Lung (tissue), 12 donors: ENCODE measurements around the gene TBX6. TPM values are rescaled to one million over a fixed set of nuclear protein-coding genes. Genes with fewer than 3 reads are reported as not detected.

Source experiments
- ATAC-seq: fragments of 200-7000 bp; cut with Tn5 transposase; one replicate; pipeline ENCODE4 v1.9.1; 2020; ENCODE audit warnings: moderate number of reproducible peaks; ENCODE audit not compliant: insufficient read depth, low FRiP score
- DNase-seq, 3 donors: peaks; one replicate each; pipeline ENCODE4 v3.0.0-alpha.2; 2013 to 2017
- H3K27ac ChIP-seq, 2 donors: one replicate each; pipeline ENCODE4 v1.5.1; 2013; ENCODE audit warnings: mild to moderate bottlenecking in 2 of 2, moderate library complexity in 2 of 2, control low read depth in 1 of 2, inconsistent platforms in 1 of 2, low read depth in 1 of 2, low read length in 1 of 2
- H3K27me3 ChIP-seq, 3 donors: one replicate each; pipeline ENCODE4 v1.5.1; 2013; ENCODE audit warnings: low read length in 2 of 3; ENCODE audit not compliant: control insufficient read depth in 3 of 3, insufficient read depth in 3 of 3
- H3K36me3 ChIP-seq, 4 donors: one replicate each; pipeline ENCODE4 v1.5.1; 2013; ENCODE audit warnings: low read length in 4 of 4, mild to moderate bottlenecking in 1 of 4, moderate library complexity in 1 of 4; ENCODE audit not compliant: control insufficient read depth in 4 of 4, insufficient read depth in 4 of 4
- H3K4me1 ChIP-seq, 5 donors: one replicate each; pipeline ENCODE4 v1.5.1; 2013; ENCODE audit warnings: low read length in 5 of 5, mild to moderate bottlenecking in 2 of 5, moderate library complexity in 1 of 5; ENCODE audit not compliant: control insufficient read depth in 5 of 5, insufficient read depth in 5 of 5
- H3K4me3 ChIP-seq: one replicate; pipeline ENCODE4 v1.5.1; 2013; ENCODE audit warnings: mild to moderate bottlenecking, control low read depth, moderate library complexity
- H3K9ac ChIP-seq, 2 donors: one replicate each; pipeline ENCODE4 v1.5.1; 2013; ENCODE audit warnings: low read length in 2 of 2, control low read depth in 1 of 2; ENCODE audit not compliant: insufficient read depth in 1 of 2
- H3K9me3 ChIP-seq, 4 donors: one replicate each; pipeline ENCODE4 v1.5.1; 2013; ENCODE audit warnings: low read length in 3 of 4, mild to moderate bottlenecking in 1 of 4, moderate library complexity in 1 of 4; ENCODE audit not compliant: control insufficient read depth in 4 of 4, insufficient read depth in 3 of 4
- WGBS, 2 donors: extraction: QIAGEN DNeasy Blood & Tissue Kit; methylation state at CpG; one replicate each; pipeline ENCODE4 v1.1.7; 2013; 5-methylcytosine and 5-hydroxymethylcytosine counted together
- polyA plus RNA-seq, 2 donors: library from polyadenylated mRNA; stranded (reverse); fragments of 200-250 nt; gene quantifications; one replicate each; pipeline ENCODE4 v1.2.1, GENCODE V29; 2013
- total RNA-seq, 2 donors: library from RNA; depleted of rRNA in 1 of 2; stranded (reverse); fragments of >200 nt in 1 of 2; gene quantifications; one replicate each; pipeline ENCODE4 v1.2.1, GENCODE V29; 2014 to 2021
- TF ChIP-seq, protein P1 (sequence below): IDR thresholded peaks from 2 replicates; pipeline ENCODE4 v1.5.1; 2012; ENCODE audit warnings: mild to moderate bottlenecking; ENCODE audit errors: control extremely low read depth, extremely low read depth
- donor health status: control.
- donor health status: control.
- donor health status: Bipolar disorder and iron deficiency.
- donor health status: healthy.
- donor health status: DM: yes; HTN: yes; CAD: no.

TBX6 gene
- total and polyA plus RNA-seq, 4 donors = 0.60 to 1.7 (median 1.3) TPM

DNA sequence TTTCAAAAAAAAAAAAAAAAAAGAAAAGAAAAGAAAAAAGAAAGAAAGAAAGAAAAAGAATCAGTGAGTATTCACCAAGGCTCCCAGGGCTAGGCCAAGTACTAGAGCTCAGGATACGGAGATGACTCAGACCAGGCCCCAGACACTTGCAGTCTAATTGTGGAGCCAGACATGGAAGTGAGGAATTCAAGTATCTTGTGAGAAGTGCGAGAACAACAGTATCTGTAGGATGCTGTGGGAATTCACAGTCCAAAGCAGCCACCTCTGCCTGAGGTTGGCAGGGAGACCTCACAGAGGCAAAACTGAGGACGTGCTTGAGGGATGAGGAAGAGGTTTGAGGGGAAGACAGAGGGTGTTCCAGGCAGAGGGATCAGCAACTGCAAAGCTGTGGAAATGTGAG lies 40.2 kb downstream of the TBX6 start:
- Histone ChIP-seq H3K27ac (no peak overlapping the region), H3K4me1 (peaks cover 0 to 11% (median 3%) of the 10 kb centered on the region in 5 donors), H3K9ac (no peak overlapping the region), H3K36me3 (peaks cover 0 to 3% (median 0%) of the 10 kb centered on the region in 4 donors), H3K27me3 (no peaks in the 10 kb centered on the region), H3K4me3 (no peak overlapping the region), H3K9me3 (no peaks in the 10 kb centered on the region)
- no peak for ATAC-seq
- no peak for DNase-seq
- 84 to 88% methylated on average over 3 of the region's 3 CpGs for WGBS, 2 donors
- TF ChIP-seq, protein P1, sequence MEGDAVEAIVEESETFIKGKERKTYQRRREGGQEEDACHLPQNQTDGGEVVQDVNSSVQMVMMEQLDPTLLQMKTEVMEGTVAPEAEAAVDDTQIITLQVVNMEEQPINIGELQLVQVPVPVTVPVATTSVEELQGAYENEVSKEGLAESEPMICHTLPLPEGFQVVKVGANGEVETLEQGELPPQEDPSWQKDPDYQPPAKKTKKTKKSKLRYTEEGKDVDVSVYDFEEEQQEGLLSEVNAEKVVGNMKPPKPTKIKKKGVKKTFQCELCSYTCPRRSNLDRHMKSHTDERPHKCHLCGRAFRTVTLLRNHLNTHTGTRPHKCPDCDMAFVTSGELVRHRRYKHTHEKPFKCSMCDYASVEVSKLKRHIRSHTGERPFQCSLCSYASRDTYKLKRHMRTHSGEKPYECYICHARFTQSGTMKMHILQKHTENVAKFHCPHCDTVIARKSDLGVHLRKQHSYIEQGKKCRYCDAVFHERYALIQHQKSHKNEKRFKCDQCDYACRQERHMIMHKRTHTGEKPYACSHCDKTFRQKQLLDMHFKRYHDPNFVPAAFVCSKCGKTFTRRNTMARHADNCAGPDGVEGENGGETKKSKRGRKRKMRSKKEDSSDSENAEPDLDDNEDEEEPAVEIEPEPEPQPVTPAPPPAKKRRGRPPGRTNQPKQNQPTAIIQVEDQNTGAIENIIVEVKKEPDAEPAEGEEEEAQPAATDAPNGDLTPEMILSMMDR = no peak

DNA sequence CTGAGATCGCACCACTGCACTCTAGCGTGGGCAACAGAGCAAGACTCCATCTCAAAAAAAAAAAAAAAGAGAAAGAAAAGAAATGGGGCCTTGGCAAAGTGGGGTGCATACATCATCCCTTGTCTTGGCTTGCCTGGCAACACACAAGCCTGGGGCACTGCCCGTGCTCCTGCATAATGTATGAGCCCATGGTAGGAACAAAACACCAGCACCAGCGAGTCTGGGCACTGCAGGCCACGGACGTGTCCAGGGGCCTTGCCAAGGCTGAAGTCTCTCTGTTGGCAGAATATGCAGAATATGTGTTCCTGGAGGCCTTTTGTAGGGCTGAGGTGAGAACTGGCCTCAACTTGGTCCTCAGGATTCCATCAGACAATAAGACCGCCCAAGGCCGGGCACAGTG lies 41.9 kb downstream of the TBX6 start:
- WGBS, 2 donors = 91 to 96% methylated on average over 8 of the region's 8 CpGs
- no peak for DNase-seq
- no peaks in the 10 kb centered on the region for H3K36me3 ChIP-seq
- no peaks in the 10 kb centered on the region for H3K9me3 ChIP-seq
- no peak overlapping the region for H3K9ac ChIP-seq
- peaks cover 0 to 11% (median 3%) of the 10 kb centered on the region in 5 donors for H3K4me1 ChIP-seq
- no peak for ATAC-seq
- H3K27me3 ChIP-seq = no peaks in the 10 kb centered on the region
- TF ChIP-seq, protein P1 = no peak
- H3K4me3 ChIP-seq = no peak overlapping the region
- no peak overlapping the region for H3K27ac ChIP-seq

DNA sequence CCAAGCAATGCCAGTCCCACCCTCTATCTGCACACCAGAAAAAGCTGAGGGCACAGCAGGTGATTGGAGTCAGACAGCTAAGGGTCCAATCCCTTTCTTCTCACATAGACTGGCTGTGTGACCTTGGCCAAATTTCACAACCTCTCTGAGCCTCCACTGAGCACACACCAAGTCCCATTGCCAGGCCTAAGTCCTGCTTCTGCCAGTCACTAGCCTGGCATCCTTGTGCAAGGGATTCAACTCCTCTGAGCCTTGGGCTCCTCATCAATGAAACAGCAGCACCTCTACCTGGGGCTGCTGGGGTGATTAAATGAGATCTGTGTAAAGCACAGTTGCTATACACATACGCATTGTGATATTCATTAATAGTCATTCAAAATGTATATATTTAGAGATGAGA lies 45.1 kb downstream of the TBX6 start:
- no peak for DNase-seq
- no peak overlapping the region for H3K9ac ChIP-seq
- H3K4me1 ChIP-seq = no peaks in the 10 kb centered on the region
- no peaks in the 10 kb centered on the region for H3K9me3 ChIP-seq
- no peak overlapping the region for H3K27ac ChIP-seq
- H3K27me3 ChIP-seq = peaks cover 0 to 2% (median 0%) of the 10 kb centered on the region in 3 donors
- TF ChIP-seq, protein P1 = no peak
- 94% methylated on average over 1 of the region's 1 CpG for WGBS, 2 donors
- no peak for ATAC-seq
- H3K4me3 ChIP-seq = no peak overlapping the region
- H3K36me3 ChIP-seq = no peaks in the 10 kb centered on the region

DNA sequence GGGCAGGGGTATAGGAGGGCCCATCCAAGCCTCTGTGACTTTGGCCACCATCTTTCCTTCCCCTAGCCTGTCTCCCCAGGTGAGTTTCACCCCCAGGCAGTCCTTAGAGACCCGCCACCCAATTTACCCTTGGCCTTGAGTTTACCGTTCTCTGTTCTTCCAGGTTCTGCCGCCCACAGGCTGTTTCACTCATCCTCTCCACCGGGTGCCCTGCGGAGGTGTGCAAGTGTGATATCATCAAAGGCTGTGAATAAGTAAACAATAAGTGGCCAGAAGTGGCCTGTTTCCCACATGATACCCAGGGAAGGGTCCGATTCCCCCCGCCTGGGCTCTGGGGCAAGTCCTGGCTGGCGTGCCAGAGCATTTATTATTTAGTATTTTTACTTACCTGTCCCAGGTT lies 45.5 kb downstream of the TBX6 start:
- Histone ChIP-seq H3K9ac (no peak overlapping the region), H3K9me3 (no peaks in the 10 kb centered on the region), H3K4me1 (no peaks in the 10 kb centered on the region), H3K36me3 (no peaks in the 10 kb centered on the region), H3K27ac (no peak overlapping the region), H3K27me3 (peaks cover 0 to 2% (median 0%) of the 10 kb centered on the region in 3 donors), H3K4me3 (no peak overlapping the region)
- 63 to 73% methylated on average over 8 of the region's 8 CpGs for WGBS, 2 donors
- TF ChIP-seq, protein P1 = no peak
- no peak for DNase-seq
- ATAC-seq = no peak
